ENCODE data around the gene VAV1. TPM values are rescaled to one million over a fixed set of nuclear protein-coding genes. Genes with fewer than 3 reads are reported as not detected.

VAV1 gene
- total and polyA plus RNA-seq, 2 donors (not counting 3 experiments of a cell fraction or from before 2014, with no cell fraction given), result not detected

- POLR2A ChIA-PET, result no interaction called here
- Histone ChIP-seq H3K4me3 (replicated peaks in 1 of 3; ENCODE audit: insufficient read depth in 1 of 3, low read depth in 1 of 3, low read length in 3 of 3) (no peak overlapping the region), H3K9ac (replicated peaks; ENCODE audit: extremely low read depth, insufficient read depth, low read length) (no peak overlapping the region), H3K27ac (ENCODE audit: insufficient read depth, low read depth, low read length) (no peak overlapping the region), H3K9me3 (replicated peaks; ENCODE audit: control insufficient read depth, insufficient read depth, low read length) (no peaks in the 10 kb centered on the region), H3K4me2 (ENCODE audit: insufficient read depth, low read length) (no peak overlapping the region), H3K79me2 (ENCODE audit: control insufficient read depth, insufficient read depth, low read length) (no peaks in the 10 kb centered on the region), H3K36me3 (ENCODE audit: control insufficient read depth in 2 of 2, extremely low read depth in 1 of 2, insufficient read depth in 2 of 2, low read length in 2 of 2) (no peaks in the 10 kb centered on the region), H2AFZ (ENCODE audit: low read depth, low read length) (no peak overlapping the region), H3K9me1 (replicated peaks; ENCODE audit: control insufficient read depth, extremely low read depth, insufficient read depth, low read length) (no peaks in the 10 kb centered on the region), H3K4me1 (ENCODE audit: control insufficient read depth, extremely low read depth, insufficient read depth, low read length) (no peaks in the 10 kb centered on the region), H3K27me3 (ENCODE audit: control insufficient read depth in 2 of 2, insufficient read depth in 2 of 2, low read length in 2 of 2) (no peaks in the 10 kb centered on the region), H4K20me1 (replicated peaks; ENCODE audit: control insufficient read depth, extremely low read depth, insufficient read depth, low read length) (no peaks in the 10 kb centered on the region)
- TF ChIP-seq MAX (IDR thresholded peaks at IDR 0.05; ENCODE audit: insufficient read depth, insufficient read length) (no peak), POLR2AphosphoS5 (IDR thresholded peaks at IDR 0.05; ENCODE audit: insufficient read depth, low read depth, low read length) (no peak), MYC (IDR thresholded peaks at IDR 0.05; ENCODE audit: low read depth, low read length) (no peak), EZH2 (IDR thresholded peaks at IDR 0.05; ENCODE audit: borderline replicate concordance, low read depth, low read length, severe bottlenecking) (no peak), FOS (IDR thresholded peaks at IDR 0.05; ENCODE audit: borderline replicate concordance, insufficient read depth, low read length) (no peak), JUN (IDR thresholded peaks at IDR 0.05; ENCODE audit: borderline replicate concordance, insufficient read depth, insufficient read length, low read depth) (no peak), GATA2 (IDR thresholded peaks at IDR 0.05; ENCODE audit: insufficient read depth, insufficient read length, low read depth, low read length) (no peak), POLR2A (IDR thresholded peaks at IDR 0.05; ENCODE audit: low read depth, low read length) (no peak)
- CTCF ChIA-PET, result no interaction called here
- FAIRE-seq (no peak), DNase-seq (ENCODE audit: low read depth, low spot score) (no peak)
- dilution Hi-C loops (cut with MboI; ENCODE audit: extremely low pct_ligation_motif_present, low sequenced_read_pairs), result no loop called here
- intact Hi-C loops (cut with micrococcal nuclease), result no loop called here
- no TSS peak for BruUV-seq (replicated peaks)
These were observed 49.3 kb downstream of the VAV1 start for GRCh38 chr19:6821639-6822310.

GRCh38 chr19:6822311-6822670 is 49.8 kb downstream of the VAV1 start:
- no peak for FAIRE-seq
- H3K4me1 ChIP-seq (ENCODE audit: control insufficient read depth, extremely low read depth, insufficient read depth, low read length), result no peaks in the 10 kb centered on the region
- H3K9me3 ChIP-seq (replicated peaks; ENCODE audit: control insufficient read depth, insufficient read depth, low read length), result no peaks in the 10 kb centered on the region
- H2AFZ ChIP-seq (ENCODE audit: low read depth, low read length), result no peak overlapping the region
- H3K27me3 ChIP-seq (ENCODE audit: control insufficient read depth in 2 of 2, insufficient read depth in 2 of 2, low read length in 2 of 2), result no peaks in the 10 kb centered on the region
- H4K20me1 ChIP-seq (replicated peaks; ENCODE audit: control insufficient read depth, extremely low read depth, insufficient read depth, low read length), result no peaks in the 10 kb centered on the region
- no peaks in the 10 kb centered on the region for H3K9me1 ChIP-seq (replicated peaks; ENCODE audit: control insufficient read depth, extremely low read depth, insufficient read depth, low read length)
- no peak for TF ChIP-seq POLR2A (IDR thresholded peaks at IDR 0.05; ENCODE audit: low read depth, low read length)
- TF ChIP-seq POLR2AphosphoS5 (IDR thresholded peaks at IDR 0.05; ENCODE audit: insufficient read depth, low read depth, low read length), result no peak
- TF ChIP-seq FOS (IDR thresholded peaks at IDR 0.05; ENCODE audit: borderline replicate concordance, insufficient read depth, low read length), result no peak
- dilution Hi-C loops (cut with MboI; ENCODE audit: extremely low pct_ligation_motif_present, low sequenced_read_pairs) (no loop called here), intact Hi-C loops (cut with micrococcal nuclease) (no loop called here)
- ChIA-PET CTCF (no interaction called here), POLR2A (no interaction called here)
- H3K36me3 ChIP-seq (ENCODE audit: control insufficient read depth in 2 of 2, extremely low read depth in 1 of 2, insufficient read depth in 2 of 2, low read length in 2 of 2), result no peaks in the 10 kb centered on the region
- H3K27ac ChIP-seq (ENCODE audit: insufficient read depth, low read depth, low read length), result no peak overlapping the region
- H3K9ac ChIP-seq (replicated peaks; ENCODE audit: extremely low read depth, insufficient read depth, low read length), result no peak overlapping the region
- no peaks in the 10 kb centered on the region for H3K79me2 ChIP-seq (ENCODE audit: control insufficient read depth, insufficient read depth, low read length)
- H3K4me3 ChIP-seq (replicated peaks in 1 of 3; ENCODE audit: insufficient read depth in 1 of 3, low read depth in 1 of 3, low read length in 3 of 3), result no peak overlapping the region
- no peak for DNase-seq (ENCODE audit: low read depth, low spot score)
- no peak overlapping the region for H3K4me2 ChIP-seq (ENCODE audit: insufficient read depth, low read length)
- BruUV-seq (replicated peaks), result no TSS peak
